SK-N-SH (cell line): ENCODE results near the gene KRTAP12-1. TPM values are rescaled to one million over a fixed set of nuclear protein-coding genes. Genes with fewer than 3 reads are reported as not detected.

Experiments used
- CTCF ChIA-PET: fragments of 300-600, 350-600 bp; formaldehyde crosslinking; extraction: SDS; loops from one replicate; lab custom pipeline; 2021; lab: Yijun Ruan, JAX
- POLR2A ChIA-PET: fragments of 350-600 bp; sonication (Branson Sonifier 250); formaldehyde crosslinking; extraction: SDS; loops from one replicate; lab custom pipeline; 2020; ENCODE audit warnings: antibody characterized with exemption, inconsistent platforms; lab: Yijun Ruan, JAX
- DNase-seq: peaks from one replicate; pipeline ENCODE4 v3.0.0; 2012
- H2AFZ ChIP-seq: fragments of 200-600 bp; sonication (generic); 2 replicates; pipeline ENCODE4 v1.8.1; 2016; ENCODE audit warnings: antibody characterized with exemption, mild to moderate bottlenecking, low read depth
- H3F3A ChIP-seq: fragments of 200-600 bp; sonication (generic); replicated peaks from 2 replicates; pipeline ENCODE3; 2016; ENCODE audit warnings: antibody characterized with exemption, mild to moderate bottlenecking; ENCODE audit not compliant: insufficient read depth
- H3K27ac ChIP-seq, 2 experiments: fragments of 200-500 bp in 1 of 2; fragments of 200-600 bp in 1 of 2; sonication (Bioruptor generic) in 1 of 2; sonication (generic), shearing (Covaris generic) in 1 of 2; 2 replicates each; pipeline versions ENCODE4 v1.5.1 to v1.6.1; 2014 to 2016; ENCODE audit warnings: low read depth in 2 of 2, inconsistent platforms in 1 of 2, low read length in 1 of 2, mild to moderate bottlenecking in 1 of 2, mixed read lengths in 1 of 2
- H3K27me3 ChIP-seq: fragments of 200-600 bp; sonication (generic), shearing (Covaris generic); 2 replicates; pipeline ENCODE4 v1.6.1; 2016; ENCODE audit warnings: mixed run types; ENCODE audit not compliant: insufficient read depth
- H3K36me3 ChIP-seq, 2 experiments: fragments of 200-500 bp in 1 of 2; fragments of 200-600 bp in 1 of 2; sonication (Bioruptor generic) in 1 of 2; sonication (generic) in 1 of 2; replicated peaks in 1 of 2; 2 replicates each; pipeline versions ENCODE3 to v1.5.1; 2014 to 2016; ENCODE audit warnings: low read length in 1 of 2, mild to moderate bottlenecking in 1 of 2; ENCODE audit not compliant: insufficient read depth in 2 of 2, control insufficient read depth in 1 of 2
- H3K4me1 ChIP-seq, 2 experiments: fragments of 200-500 bp in 1 of 2; fragments of 200-600 bp in 1 of 2; sonication (Bioruptor generic) in 1 of 2; sonication (generic), shearing (Covaris generic) in 1 of 2; 2 replicates each; pipeline versions ENCODE4 v1.5.1 to v1.6.1; 2014 to 2016; ENCODE audit warnings: low read depth in 1 of 2, low read length in 1 of 2, mixed run types in 1 of 2; ENCODE audit not compliant: insufficient read depth in 2 of 2, control insufficient read depth in 1 of 2
- H3K4me2 ChIP-seq: fragments of 200-600 bp; sonication (generic), shearing (Covaris generic); 2 replicates; pipeline ENCODE4 v1.6.1; 2017; ENCODE audit warnings: mixed run types
- H3K4me3 ChIP-seq, 2 experiments: fragments of 200-500 bp in 1 of 2; fragments of 200-600 bp in 1 of 2; sonication (Bioruptor generic) in 1 of 2; sonication (generic), shearing (Covaris generic) in 1 of 2; 2 replicates each; pipeline versions ENCODE4 v1.5.1 to v1.8.1; 2014 to 2016; ENCODE audit warnings: low read depth in 2 of 2, inconsistent platforms in 1 of 2, low read length in 1 of 2, mild to moderate bottlenecking in 1 of 2, mixed read lengths in 1 of 2, moderate library complexity in 1 of 2
- H3K79me2 ChIP-seq: fragments of 200-600 bp; sonication (generic); 2 replicates; pipeline ENCODE4 v1.8.1; 2017; ENCODE audit warnings: mild to moderate bottlenecking; ENCODE audit not compliant: insufficient read depth
- H3K9ac ChIP-seq: fragments of 200-600 bp; sonication (generic); 2 replicates; pipeline ENCODE4 v1.6.1; 2017; ENCODE audit warnings: mixed run types
- H3K9me2 ChIP-seq: fragments of 200-600 bp; sonication (generic); 2 replicates; pipeline ENCODE4 v1.6.1; 2017; ENCODE audit warnings: mixed run types
- H3K9me3 ChIP-seq: fragments of 200-600 bp; sonication (generic); 2 replicates; pipeline ENCODE4 v1.6.1; 2017; ENCODE audit warnings: mixed run types, mild to moderate bottlenecking, moderate library complexity
- H4K20me1 ChIP-seq: fragments of 200-600 bp; sonication (generic); 2 replicates; pipeline ENCODE4 v1.6.1; 2017; ENCODE audit warnings: mild to moderate bottlenecking, mixed run types; ENCODE audit not compliant: insufficient read depth
- CHD2 ChIP-seq: fragments of 150-350 bp; IDR thresholded peaks from 2 replicates; pipeline ENCODE4 v1.6.1; 2018; ENCODE audit warnings: low read length; ENCODE audit not compliant: partially characterized antibody
- EP300 ChIP-seq, 2 experiments: IDR thresholded peaks; 2 replicates each; pipeline versions ENCODE4 v1.4.0 to v1.6.1; 2012; ENCODE audit warnings: borderline replicate concordance in 1 of 2, low read depth in 1 of 2, low read length in 1 of 2
- EZH2phosphoT487 ChIP-seq: fragments of 200-600 bp; sonication (generic); IDR thresholded peaks from 2 replicates; pipeline ENCODE4 v1.6.1; 2017; ENCODE audit warnings: low read depth, mixed run types, mild to moderate bottlenecking, antibody characterized with exemption, moderate library complexity, borderline replicate concordance
- FOXJ3 ChIP-seq: sonication (generic); formaldehyde crosslinking; IDR thresholded peaks from 2 replicates; pipeline ENCODE4 v1.5.1; 2020; ENCODE audit warnings: mild to moderate bottlenecking, missing genetic modification reagents
- FOXM1 ChIP-seq: IDR thresholded peaks from 2 replicates; pipeline ENCODE4 v1.4.0; 2012; ENCODE audit warnings: low read depth, mild to moderate bottlenecking
- GATA2 ChIP-seq: sonication (generic); formaldehyde crosslinking; IDR thresholded peaks from 2 replicates; pipeline ENCODE4 v1.5.0; 2020; ENCODE audit warnings: mild to moderate bottlenecking, missing genetic modification reagents
- JUND ChIP-seq: IDR thresholded peaks from 2 replicates; pipeline ENCODE4 v1.4.0; 2012
- NFIC ChIP-seq: IDR thresholded peaks from 2 replicates; pipeline ENCODE4 v1.4.0; 2012; ENCODE audit warnings: borderline replicate concordance
- POLR2AphosphoS5 ChIP-seq: IDR thresholded peaks from 2 replicates; pipeline ENCODE4 v1.6.1; 2012; ENCODE audit warnings: low read depth, low read length
- RCOR1 ChIP-seq: fragments of 150-350 bp; IDR thresholded peaks from 2 replicates; pipeline ENCODE4 v1.6.1; 2017; ENCODE audit warnings: antibody characterized with exemption, low read length
- SIN3A ChIP-seq: IDR thresholded peaks from 2 replicates; pipeline ENCODE4 v1.6.1; 2012; ENCODE audit warnings: low read depth, mild to moderate bottlenecking, low read length, moderate library complexity, borderline replicate concordance
- TAF1 ChIP-seq: IDR thresholded peaks from 2 replicates; pipeline ENCODE4 v1.6.1; 2012; ENCODE audit warnings: low read depth, mild to moderate bottlenecking, low read length, moderate library complexity, borderline replicate concordance
- TEAD4 ChIP-seq: IDR thresholded peaks from 2 replicates; pipeline ENCODE4 v1.4.0; 2012; ENCODE audit warnings: mild to moderate bottlenecking, borderline replicate concordance; ENCODE audit not compliant: insufficient read depth
- WGBS: methylation state at CpG from one replicate; pipeline ENCODE4 v1.1.6; 2017; ENCODE audit warnings: low lambda C conversion rate; 5-methylcytosine and 5-hydroxymethylcytosine counted together
- polyA plus RNA-seq, 3 experiments: library from polyadenylated mRNA; depleted of rRNA; stranded (reverse); fragments of >200 nt; gene quantifications; 2 replicates each; pipeline ENCODE4 v1.2.3, GENCODE V29; 2012
- TF ChIP-seq, protein P1 (sequence below): IDR thresholded peaks from 2 replicates; pipeline ENCODE4; 2012
- TF ChIP-seq, protein P2 (sequence below): fragments of 150-350 bp; IDR thresholded peaks from 2 replicates; pipeline ENCODE4 v1.6.1; 2017; ENCODE audit warnings: antibody characterized with exemption, low read length, low read depth, borderline replicate concordance
- TF ChIP-seq, protein P3 (sequence below): IDR thresholded peaks from 2 replicates; pipeline ENCODE4 v1.4.0; 2012; ENCODE audit warnings: low read depth, borderline replicate concordance
- TF ChIP-seq, protein P4 (sequence below): IDR thresholded peaks from 2 replicates; pipeline ENCODE4 v1.4.0; 2012; ENCODE audit warnings: low read depth
- TF ChIP-seq, protein P5 (sequence below): fragments of 200-600 bp; sonication (generic); IDR thresholded peaks from 2 replicates; pipeline ENCODE4 v1.6.1; 2017; ENCODE audit warnings: antibody characterized with exemption, mild to moderate bottlenecking, moderate library complexity

Gene KRTAP12-1
- polyA plus RNA-seq, 1 of the 3 experiments (the other 2 are of a cell fraction), result not detected

DNA sequence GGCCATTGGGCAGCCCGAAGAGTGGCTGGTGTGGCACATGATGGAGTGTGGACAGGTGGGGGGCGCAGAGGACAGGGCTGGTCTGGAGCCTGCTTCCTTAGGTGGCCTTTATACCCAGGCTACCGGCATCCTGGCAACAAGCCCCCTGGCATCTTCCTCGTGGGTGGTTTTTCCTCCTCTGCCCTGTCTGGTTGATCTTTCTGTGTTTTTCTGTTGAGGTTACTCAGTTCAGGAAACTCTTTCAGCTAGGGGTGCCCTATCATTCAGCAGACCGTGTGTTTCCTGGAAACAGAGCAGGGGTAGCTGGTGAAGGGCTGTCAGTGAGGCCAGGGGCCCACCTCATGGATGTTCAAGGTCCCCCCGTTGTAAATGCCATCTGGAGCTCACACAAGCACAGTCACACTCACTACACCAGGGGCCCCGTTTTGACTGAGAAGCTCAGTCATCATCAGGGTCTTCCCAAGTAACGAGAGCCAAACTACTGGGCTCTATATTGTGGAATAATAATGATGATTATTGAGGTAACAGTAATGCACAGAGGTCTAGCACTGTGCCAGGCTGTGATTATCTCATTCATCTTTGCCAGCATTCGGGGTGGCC is 27.3 kb downstream of the KRTAP12-1 start, which contains the start of gene KRTAP12-4:
Gene KRTAP12-4, minus strand, starts transcription at position 84 of the 600 bp plus-strand sequence. Its CDS starts 45 bp downstream, at position 39.
- H3K9ac ChIP-seq, result no peak within 1 kb of the TSS
- no peaks in the 10 kb centered on the region for H3K36me3 ChIP-seq
- CTCF ChIA-PET, result no interaction called here
- H3F3A ChIP-seq, result no peaks in the 10 kb centered on the region
- H2AFZ ChIP-seq, result no peak within 1 kb of the TSS
- POLR2A ChIA-PET, result interaction anchor here (1.1 kb wide), 1 partner anchor 31 kb away, joined by 3 read pairs; no protein-coding TSS in a partner anchor
- no peak within 1 kb of the TSS for H3K4me3 ChIP-seq
- TF ChIP-seq FOXJ3 (CRISPR knock-in tag) (no peak), TEAD4 (no peak), JUND (no peak), EP300 (IDR thresholded peaks at IDR 0.05; ENCODE audit: borderline replicate concordance in 1 of 2, low read depth in 1 of 2, low read length in 1 of 2) (no peak)
- TF ChIP-seq, protein P1, sequence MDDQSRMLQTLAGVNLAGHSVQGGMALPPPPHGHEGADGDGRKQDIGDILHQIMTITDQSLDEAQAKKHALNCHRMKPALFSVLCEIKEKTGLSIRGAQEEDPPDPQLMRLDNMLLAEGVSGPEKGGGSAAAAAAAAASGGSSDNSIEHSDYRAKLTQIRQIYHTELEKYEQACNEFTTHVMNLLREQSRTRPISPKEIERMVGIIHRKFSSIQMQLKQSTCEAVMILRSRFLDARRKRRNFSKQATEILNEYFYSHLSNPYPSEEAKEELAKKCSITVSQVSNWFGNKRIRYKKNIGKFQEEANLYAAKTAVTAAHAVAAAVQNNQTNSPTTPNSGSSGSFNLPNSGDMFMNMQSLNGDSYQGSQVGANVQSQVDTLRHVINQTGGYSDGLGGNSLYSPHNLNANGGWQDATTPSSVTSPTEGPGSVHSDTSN, result no peak
- H3K9me2 ChIP-seq, result no peaks in the 10 kb centered on the region
- H3K4me2 ChIP-seq, result no peak within 1 kb of the TSS
- peaks cover 33% of the 10 kb centered on the region for H3K27me3 ChIP-seq
- DNase-seq, result no peak
- no peaks in the 10 kb centered on the region for H3K9me3 ChIP-seq
- no peak within 1 kb of the TSS for H3K27ac ChIP-seq
- H3K79me2 ChIP-seq, result no peaks in the 10 kb centered on the region
- no peaks in the 10 kb centered on the region for H4K20me1 ChIP-seq
- 4% methylated on average over 7 of the region's 9 CpGs for WGBS
- no peaks in the 10 kb centered on the region for H3K4me1 ChIP-seq

DNA sequence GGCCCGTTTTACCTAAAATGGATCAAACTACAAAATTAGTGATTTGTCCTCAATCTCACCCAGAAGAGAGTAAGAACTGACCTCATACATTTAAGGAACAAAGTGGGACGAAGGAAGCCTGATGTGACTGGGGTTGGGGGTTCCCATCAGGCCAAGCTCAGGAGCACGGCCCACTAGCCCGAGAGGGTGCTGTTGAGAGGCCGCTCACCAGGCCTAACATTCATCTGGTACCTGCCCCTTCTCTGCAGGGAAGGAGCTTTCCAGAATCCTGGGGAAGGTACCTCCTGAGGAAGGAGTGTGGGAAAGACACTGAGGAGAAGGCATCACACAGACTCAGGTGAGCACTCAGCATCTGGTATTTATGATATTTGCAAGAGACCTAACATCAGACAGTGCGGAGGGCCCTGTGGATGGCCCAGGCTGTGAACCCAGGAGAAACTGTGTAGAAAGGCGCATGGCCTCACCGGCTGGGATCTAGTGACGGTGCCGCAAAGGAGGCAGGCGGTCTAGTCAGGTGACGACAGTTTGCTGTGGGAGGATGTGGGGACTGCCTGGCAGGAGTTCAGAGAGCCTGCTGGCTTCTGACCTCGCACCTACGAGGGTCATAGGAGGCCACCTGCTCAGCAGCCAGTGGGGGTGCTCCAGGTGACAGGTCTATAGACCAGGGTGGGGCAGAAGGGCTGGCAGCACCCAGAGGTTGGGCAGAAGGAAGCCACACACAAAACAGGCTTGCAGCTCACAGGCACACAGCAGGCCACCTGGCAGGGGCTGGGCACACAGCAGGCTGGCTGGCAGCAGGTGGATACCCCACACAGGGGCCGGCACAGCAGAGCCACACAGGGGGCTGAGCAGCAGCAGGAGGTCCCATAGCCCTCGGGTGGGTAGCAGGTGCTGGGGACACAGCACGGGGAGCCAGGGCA is 28.0 kb downstream of the KRTAP12-1 start:
- no peak for TF ChIP-seq FOXJ3 (CRISPR knock-in tag)
- no peak for TF ChIP-seq TEAD4
- TF ChIP-seq, protein P2, sequence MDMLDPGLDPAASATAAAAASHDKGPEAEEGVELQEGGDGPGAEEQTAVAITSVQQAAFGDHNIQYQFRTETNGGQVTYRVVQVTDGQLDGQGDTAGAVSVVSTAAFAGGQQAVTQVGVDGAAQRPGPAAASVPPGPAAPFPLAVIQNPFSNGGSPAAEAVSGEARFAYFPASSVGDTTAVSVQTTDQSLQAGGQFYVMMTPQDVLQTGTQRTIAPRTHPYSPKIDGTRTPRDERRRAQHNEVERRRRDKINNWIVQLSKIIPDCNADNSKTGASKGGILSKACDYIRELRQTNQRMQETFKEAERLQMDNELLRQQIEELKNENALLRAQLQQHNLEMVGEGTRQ, result no peak
- no peak for TF ChIP-seq POLR2AphosphoS5
- TF ChIP-seq, protein P3, sequence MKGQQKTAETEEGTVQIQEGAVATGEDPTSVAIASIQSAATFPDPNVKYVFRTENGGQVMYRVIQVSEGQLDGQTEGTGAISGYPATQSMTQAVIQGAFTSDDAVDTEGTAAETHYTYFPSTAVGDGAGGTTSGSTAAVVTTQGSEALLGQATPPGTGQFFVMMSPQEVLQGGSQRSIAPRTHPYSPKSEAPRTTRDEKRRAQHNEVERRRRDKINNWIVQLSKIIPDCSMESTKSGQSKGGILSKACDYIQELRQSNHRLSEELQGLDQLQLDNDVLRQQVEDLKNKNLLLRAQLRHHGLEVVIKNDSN, result no peak
- no peak for TF ChIP-seq TAF1
- TF ChIP-seq CHD2, result no peak
- TF ChIP-seq EZH2phosphoT487, result no peak
- no peak for TF ChIP-seq NFIC
- TF ChIP-seq, protein P4, sequence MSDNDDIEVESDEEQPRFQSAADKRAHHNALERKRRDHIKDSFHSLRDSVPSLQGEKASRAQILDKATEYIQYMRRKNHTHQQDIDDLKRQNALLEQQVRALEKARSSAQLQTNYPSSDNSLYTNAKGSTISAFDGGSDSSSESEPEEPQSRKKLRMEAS, result no peak
- no peak for TF ChIP-seq SIN3A
- no peak for TF ChIP-seq GATA2 (CRISPR knock-in tag)
- TF ChIP-seq RCOR1, result no peak
- no peak for TF ChIP-seq FOXM1
- TF ChIP-seq, protein P5, sequence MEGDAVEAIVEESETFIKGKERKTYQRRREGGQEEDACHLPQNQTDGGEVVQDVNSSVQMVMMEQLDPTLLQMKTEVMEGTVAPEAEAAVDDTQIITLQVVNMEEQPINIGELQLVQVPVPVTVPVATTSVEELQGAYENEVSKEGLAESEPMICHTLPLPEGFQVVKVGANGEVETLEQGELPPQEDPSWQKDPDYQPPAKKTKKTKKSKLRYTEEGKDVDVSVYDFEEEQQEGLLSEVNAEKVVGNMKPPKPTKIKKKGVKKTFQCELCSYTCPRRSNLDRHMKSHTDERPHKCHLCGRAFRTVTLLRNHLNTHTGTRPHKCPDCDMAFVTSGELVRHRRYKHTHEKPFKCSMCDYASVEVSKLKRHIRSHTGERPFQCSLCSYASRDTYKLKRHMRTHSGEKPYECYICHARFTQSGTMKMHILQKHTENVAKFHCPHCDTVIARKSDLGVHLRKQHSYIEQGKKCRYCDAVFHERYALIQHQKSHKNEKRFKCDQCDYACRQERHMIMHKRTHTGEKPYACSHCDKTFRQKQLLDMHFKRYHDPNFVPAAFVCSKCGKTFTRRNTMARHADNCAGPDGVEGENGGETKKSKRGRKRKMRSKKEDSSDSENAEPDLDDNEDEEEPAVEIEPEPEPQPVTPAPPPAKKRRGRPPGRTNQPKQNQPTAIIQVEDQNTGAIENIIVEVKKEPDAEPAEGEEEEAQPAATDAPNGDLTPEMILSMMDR, result no peak
- TF ChIP-seq EP300 (IDR thresholded peaks at IDR 0.05; ENCODE audit: borderline replicate concordance in 1 of 2, low read depth in 1 of 2, low read length in 1 of 2), result no peak
- no peak for DNase-seq
- POLR2A ChIA-PET, result interaction anchor here (1.1 kb wide), 1 partner anchor 32 kb away, joined by 3 read pairs; no protein-coding TSS in a partner anchor

More for the DNA sequence above, 28.0 kb downstream of the KRTAP12-1 start:
- H3K9me2 ChIP-seq, result no peaks in the 10 kb centered on the region
- H3K36me3 ChIP-seq, result no peaks in the 10 kb centered on the region
- no peak overlapping the region for H3K4me3 ChIP-seq
- no peak overlapping the region for H2AFZ ChIP-seq
- H3K9ac ChIP-seq, result no peak overlapping the region
- no peak overlapping the region for H3K4me2 ChIP-seq
- H3K27me3 ChIP-seq, result peaks cover 40% of the 10 kb centered on the region
- H3K27ac ChIP-seq, result no peak overlapping the region
- WGBS, result 29% methylated on average over 10 of the region's 17 CpGs
- CTCF ChIA-PET, result interaction anchor here (0.6 to 0.9 kb wide), 2 partner anchors 23 to 122 kb away, joined by 3 read pairs; no protein-coding TSS in a partner anchor
- no peaks in the 10 kb centered on the region for H4K20me1 ChIP-seq
- no peaks in the 10 kb centered on the region for H3F3A ChIP-seq
- H3K9me3 ChIP-seq, result no peaks in the 10 kb centered on the region
- no peaks in the 10 kb centered on the region for H3K4me1 ChIP-seq
- H3K79me2 ChIP-seq, result no peaks in the 10 kb centered on the region
